ENCODE measurements around the gene ENDOU. TPM values are rescaled to one million over a fixed set of nuclear protein-coding genes. Genes with fewer than 3 reads are reported as not detected.

ENDOU gene
- total RNA-seq, 1 donor from 2014 or later, result 0.40 TPM

GRCh38 chr12:47758834-47759690 lies 33.8 kb upstream of the ENDOU start, which contains the start of gene RAPGEF3:
Gene RAPGEF3 (minus strand): TSS chr12:47758880. CDS start chr12:47758556, 324 bp downstream.
- peak; percentile 88 for DNase-seq (ENCODE audit: low spot score)
- intact Hi-C loops (cut with DNase I), result no loop called here
- peak; percentile 91 for ATAC-seq

GRCh38 chr12:47758584-47758833 lies 33.2 kb upstream of the ENDOU start:
- intact Hi-C loops (cut with DNase I), result no loop called here
- ATAC-seq (no peak), DNase-seq (ENCODE audit: low spot score) (no peak)

GRCh38 chr12:47757840-47758583 lies 32.7 kb upstream of the ENDOU start:
- intact Hi-C loops (cut with DNase I), result no loop called here
- DNase-seq (ENCODE audit: low spot score), result peak; percentile 64
- ATAC-seq, result peak; percentile 38

GRCh38 chr12:47757364-47757839 lies 32.1 kb upstream of the ENDOU start:
- intact Hi-C loops (cut with DNase I), result no loop called here
- DNase-seq (ENCODE audit: low spot score), result no peak
- ATAC-seq, result no peak

GRCh38 chr12:47755655-47756562 lies 30.6 kb upstream of the ENDOU start:
- intact Hi-C loops (cut with DNase I), result no loop called here
- ATAC-seq (no peak), DNase-seq (ENCODE audit: low spot score) (no peak)

- intact Hi-C loops (cut with DNase I), result no loop called here
- DNase-seq (ENCODE audit: low spot score) (no peak), ATAC-seq (no peak)
Observed at GRCh38 chr12:47754881-47755280, 29.6 kb upstream of the ENDOU start.

GRCh38 chr12:47754126-47754525 lies 28.8 kb upstream of the ENDOU start:
- ATAC-seq (no peak), DNase-seq (ENCODE audit: low spot score) (no peak)
- intact Hi-C loops (cut with DNase I), result no loop called here

- ATAC-seq (peak; percentile 70), DNase-seq (ENCODE audit: low spot score) (no peak)
Observed at GRCh38 chr12:47753021-47754001, 28.0 kb upstream of the ENDOU start.

GRCh38 chr12:47752552-47752951 lies 27.3 kb upstream of the ENDOU start:
- intact Hi-C loops (cut with DNase I), result no loop called here
- ATAC-seq, result no peak
- no peak for DNase-seq (ENCODE audit: low spot score)

More at GRCh38 chr12:47753021-47754001, 28.0 kb upstream of the ENDOU start:
- intact Hi-C loops (cut with DNase I), result no loop called here

GRCh38 chr12:47752121-47752520 lies 26.8 kb upstream of the ENDOU start:
- intact Hi-C loops (cut with DNase I), result no loop called here
- no peak for ATAC-seq
- no peak for DNase-seq (ENCODE audit: low spot score)

- no peak for ATAC-seq
- DNase-seq (ENCODE audit: low spot score), result no peak
- intact Hi-C loops (cut with DNase I), result no loop called here
Observed at GRCh38 chr12:47751561-47751960, 26.3 kb upstream of the ENDOU start.

- intact Hi-C loops (cut with DNase I), result no loop called here
- ATAC-seq, result no peak
Observed at GRCh38 chr12:47750916-47751470, 25.7 kb upstream of the ENDOU start.

GRCh38 chr12:47750229-47750798 lies 25.0 kb upstream of the ENDOU start:
- ATAC-seq, result no peak
- intact Hi-C loops (cut with DNase I), result no loop called here
- DNase-seq (ENCODE audit: low spot score), result no peak

More at GRCh38 chr12:47750916-47751470, 25.7 kb upstream of the ENDOU start:
- no peak for DNase-seq (ENCODE audit: low spot score)

- DNase-seq (ENCODE audit: low spot score) (no peak), ATAC-seq (no peak)
- intact Hi-C loops (cut with DNase I), result no loop called here
Observed at GRCh38 chr12:47748899-47749298, 23.6 kb upstream of the ENDOU start.

GRCh38 chr12:47748507-47748828 lies 23.2 kb upstream of the ENDOU start:
- intact Hi-C loops (cut with DNase I), result no loop called here
- no peak for DNase-seq (ENCODE audit: low spot score)

GRCh38 chr12:47747596-47748506 lies 22.6 kb upstream of the ENDOU start:
- peak; percentile 52 for DNase-seq (ENCODE audit: low spot score)
- intact Hi-C loops (cut with DNase I), result no loop called here
- ATAC-seq, result no peak

More at GRCh38 chr12:47748507-47748828, 23.2 kb upstream of the ENDOU start:
- ATAC-seq, result no peak

GRCh38 chr12:47747126-47747525 lies 21.8 kb upstream of the ENDOU start:
- ATAC-seq, result no peak
- intact Hi-C loops (cut with DNase I), result no loop called here
- DNase-seq (ENCODE audit: low spot score), result no peak
